GM21723 (cell line): Measurements from ENCODE around the gene SCFD2.

Source experiments
- ATAC-seq: cut with Tn5 transposase; IDR thresholded peaks from one replicate; pipeline ENCODE4 v1.9.1; 2021; ENCODE audit warnings: mild to moderate bottlenecking, moderate library complexity; ENCODE audit not compliant: unreplicated experiment

SCFD2 gene

DNA sequence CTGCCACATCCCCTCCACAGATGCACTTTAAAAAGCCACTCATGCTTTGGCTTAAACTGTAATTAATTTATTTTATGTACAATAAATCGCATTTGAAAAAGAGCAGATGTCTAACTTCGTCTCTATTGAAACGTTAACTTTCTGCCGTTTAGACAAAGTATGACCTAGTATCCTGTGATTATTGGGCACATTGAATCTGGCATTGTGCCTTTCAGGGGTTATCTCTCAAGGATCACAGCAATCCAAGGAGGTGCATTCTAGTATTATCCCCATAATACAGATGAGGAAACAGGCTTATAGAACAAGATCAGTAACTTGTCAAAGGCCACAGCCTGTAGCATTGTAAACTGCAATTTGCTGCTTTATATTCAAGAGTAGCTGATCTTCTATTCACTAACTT is 499.1 kb downstream of the SCFD2 start:
- ATAC-seq: no peak

DNA sequence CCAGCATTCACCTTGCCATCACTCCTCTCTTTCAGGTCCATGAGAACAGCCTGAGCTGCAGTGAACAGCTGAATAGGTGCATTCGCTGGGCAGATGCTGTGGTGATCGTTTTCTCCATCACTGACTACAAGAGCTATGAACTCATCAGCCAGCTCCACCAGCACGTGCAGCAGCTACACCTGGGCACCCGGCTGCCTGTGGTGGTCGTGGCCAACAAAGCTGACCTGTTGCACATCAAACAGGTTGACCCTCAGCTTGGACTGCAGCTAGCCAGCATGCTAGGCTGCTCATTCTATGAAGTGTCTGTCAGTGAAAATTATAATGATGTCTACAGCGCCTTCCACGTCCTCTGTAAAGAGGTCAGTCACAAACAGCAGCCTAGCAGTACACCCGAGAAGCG is 500.6 kb downstream of the SCFD2 start:
- ATAC-seq: no peak

DNA sequence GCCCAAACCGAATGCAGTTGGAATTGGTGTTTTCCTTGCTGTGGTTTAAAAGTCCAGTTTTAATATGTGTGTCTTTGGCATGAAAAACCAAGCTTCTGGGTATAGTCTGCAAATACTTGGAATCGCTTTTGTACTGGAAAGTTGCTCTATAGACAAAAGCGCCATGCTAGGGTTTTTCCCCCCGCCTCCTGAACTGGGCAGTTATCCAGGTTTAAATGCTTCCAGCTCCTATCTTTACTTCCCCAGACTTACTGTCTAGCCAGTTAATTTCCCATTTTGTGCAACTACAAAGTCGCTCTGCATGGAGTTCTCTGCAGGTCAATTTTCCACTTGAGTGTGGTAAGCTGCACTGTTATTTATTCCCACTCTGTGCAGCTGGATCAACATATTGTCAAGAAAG is 501.1 kb downstream of the SCFD2 start:
- ATAC-seq: no peak

GRCh38 chr4:52863324-52863723 is 502.5 kb downstream of the SCFD2 start:
- ATAC-seq: no peak

DNA sequence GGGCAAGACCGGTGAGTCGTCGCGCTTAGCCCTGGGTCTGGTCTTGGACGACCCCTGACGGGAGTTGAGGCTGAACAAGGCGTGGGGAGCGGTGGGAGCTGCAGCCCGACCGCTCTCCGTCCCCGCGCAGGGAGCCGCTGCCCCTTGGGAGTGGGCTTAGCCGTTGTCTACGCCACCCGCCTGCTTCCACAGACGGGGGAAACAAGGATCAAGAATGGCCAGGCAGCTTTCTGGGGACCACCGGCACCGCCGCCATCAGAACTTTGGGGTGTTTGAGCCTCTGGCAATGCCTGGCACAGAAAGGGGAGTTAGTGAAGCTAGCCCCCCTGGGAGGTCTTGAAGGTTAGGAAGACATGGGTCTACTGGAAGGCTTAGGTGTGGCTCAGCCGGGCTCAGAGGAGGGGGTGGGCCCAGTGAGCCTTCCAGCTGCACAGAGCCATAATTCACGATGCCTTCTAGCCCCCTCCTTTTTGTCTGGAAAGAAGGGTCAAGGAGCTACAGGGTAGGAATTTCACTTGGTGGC is 503.2 kb downstream of the SCFD2 start:
- ATAC-seq: no peak

- ATAC-seq: peak; percentile 99
Observed at GRCh38 chr4:52861879-52862616, 503.8 kb downstream of the SCFD2 start, which contains the start of gene RASL11B. TSS of gene RASL11B (plus strand) at chr4:52862317. CDS start at chr4:52862508, 191 bp downstream.

DNA sequence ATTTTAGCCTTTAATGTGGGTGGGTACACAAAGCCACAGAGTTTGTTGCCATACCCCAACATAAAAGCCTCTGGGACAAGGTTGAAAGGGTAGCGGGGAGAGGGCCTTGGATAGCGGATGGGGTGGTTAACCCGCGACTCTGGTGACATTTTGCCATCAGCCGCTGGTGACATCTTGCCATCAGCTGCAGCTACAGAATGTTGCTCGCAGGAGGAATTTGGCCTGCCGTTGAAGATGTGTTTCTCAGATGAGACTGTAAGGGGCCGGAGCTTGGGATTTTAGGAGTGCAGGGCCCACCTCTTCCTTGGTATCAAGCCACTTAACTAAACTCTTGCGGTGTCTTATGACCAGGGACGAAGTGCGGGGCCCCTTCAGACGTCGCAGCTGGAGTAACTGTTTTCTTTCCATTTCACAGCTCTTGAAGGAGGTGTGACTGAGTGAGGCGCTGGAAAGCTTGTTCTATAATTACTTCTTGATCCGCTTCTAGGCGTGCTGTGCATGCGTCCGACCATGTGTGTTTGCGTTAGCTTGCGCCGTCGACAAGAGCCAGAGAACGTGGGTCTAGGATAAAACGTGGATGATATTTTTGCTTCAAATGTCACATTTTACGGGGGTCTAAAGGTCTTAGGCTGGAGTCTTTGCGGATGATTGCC is 504.6 kb downstream of the SCFD2 start:
- no peak for ATAC-seq

GRCh38 chr4:52860361-52860760 is 505.5 kb downstream of the SCFD2 start:
- no peak for ATAC-seq

DNA sequence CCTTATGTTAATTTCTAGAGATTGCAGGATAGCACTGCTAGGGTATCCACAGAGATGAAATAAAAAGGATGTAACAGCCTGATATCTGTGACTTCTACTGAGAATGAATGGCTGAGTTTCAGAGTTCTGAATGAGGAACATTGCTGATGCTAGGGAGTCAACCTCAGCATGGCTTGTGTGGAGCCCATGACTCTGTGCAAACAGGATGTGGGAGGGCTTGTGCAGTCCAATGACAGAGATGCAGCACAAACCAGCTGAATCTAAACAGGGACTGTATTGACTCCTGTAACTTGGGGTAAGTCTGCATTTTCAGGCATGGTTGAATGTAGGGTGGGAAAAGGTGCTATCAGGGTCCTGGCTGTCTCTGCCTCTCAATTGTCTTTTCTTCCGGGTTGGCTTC is 509.1 kb downstream of the SCFD2 start:
- no peak for ATAC-seq

DNA sequence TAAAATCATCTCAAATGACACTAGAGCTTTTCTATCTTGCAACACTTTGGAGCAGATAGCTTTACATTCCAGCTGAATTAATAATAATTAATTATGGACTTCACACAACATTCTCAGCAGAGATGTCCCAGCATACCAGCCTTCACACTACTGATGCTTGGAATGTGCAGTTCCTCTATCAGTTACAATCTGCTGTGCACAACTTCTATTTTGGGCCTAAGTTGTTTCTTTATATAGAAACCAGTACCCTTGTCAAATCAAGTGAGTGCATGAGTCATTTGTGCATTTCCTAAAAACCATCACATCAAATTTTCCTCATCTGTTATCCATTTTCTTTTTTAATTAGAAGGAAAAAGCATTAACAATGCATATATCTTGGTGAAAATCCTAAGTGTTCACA is 512.5 kb downstream of the SCFD2 start:
- no peak for ATAC-seq

GRCh38 chr4:52852711-52853110 is 513.1 kb downstream of the SCFD2 start:
- ATAC-seq: no peak

DNA sequence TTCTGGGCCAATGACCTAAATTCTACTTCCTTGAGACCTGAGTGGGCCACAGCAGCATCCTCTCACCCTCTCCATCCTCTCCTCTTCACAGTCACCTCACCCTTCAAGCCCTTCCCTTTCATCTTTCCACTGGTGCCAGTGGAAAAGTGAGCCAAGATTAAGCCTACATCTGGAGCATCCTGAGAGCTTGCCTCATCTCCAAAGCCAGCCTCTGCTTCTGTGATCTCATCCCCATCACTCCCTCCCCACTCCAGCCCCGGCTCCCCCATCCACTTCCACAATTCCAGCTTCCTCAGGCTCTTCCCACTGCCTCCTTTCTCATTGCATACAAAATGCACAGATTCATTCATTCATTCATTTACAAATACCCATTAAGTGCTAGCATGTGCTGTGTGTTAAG is 513.8 kb downstream of the SCFD2 start:
- ATAC-seq: no peak

- no peak for ATAC-seq
Observed at GRCh38 chr4:52850406-52851124, 515.3 kb downstream of the SCFD2 start.

DNA sequence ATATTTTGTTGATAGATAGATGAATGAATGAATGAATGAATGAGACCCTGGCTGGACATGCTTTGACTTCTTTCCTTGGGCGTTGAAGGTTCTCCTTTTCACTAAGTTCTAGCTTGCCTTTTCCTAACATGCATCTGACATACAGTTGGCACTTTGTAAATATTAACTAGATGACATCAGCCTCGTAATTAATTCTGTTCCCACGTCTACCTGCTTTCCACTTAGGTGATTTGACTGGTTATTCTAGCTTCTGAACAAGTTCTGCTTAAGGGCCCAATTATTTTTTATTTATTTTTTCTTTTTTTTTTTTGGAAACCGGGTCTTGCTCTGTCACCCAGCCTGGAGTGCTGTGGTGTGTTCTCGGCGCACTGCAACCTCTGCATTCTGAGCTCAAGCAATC is 517.6 kb downstream of the SCFD2 start:
- no peak for ATAC-seq

DNA sequence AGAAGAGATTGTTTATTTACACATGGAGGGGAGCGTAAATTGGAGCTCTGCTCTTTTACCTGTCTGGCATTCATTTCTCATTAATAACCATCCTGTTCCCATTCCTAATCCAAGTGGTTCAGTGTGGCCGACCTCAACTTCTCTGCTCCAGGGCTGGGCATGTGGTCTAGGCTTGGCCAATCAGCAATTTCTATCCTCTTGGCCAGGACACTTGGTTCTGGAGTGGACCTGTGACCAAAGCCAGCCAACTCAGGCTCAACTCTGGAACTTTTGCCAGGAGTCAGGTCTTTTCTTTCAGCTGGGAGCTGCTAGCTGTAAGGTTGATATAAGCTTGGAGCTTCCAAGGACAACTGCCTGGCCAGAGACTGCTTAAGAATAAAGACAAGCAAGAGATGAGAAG is 519.4 kb downstream of the SCFD2 start:
- no peak for ATAC-seq

GRCh38 chr4:52844596-52844995 is 521.3 kb downstream of the SCFD2 start:
- ATAC-seq: no peak

DNA sequence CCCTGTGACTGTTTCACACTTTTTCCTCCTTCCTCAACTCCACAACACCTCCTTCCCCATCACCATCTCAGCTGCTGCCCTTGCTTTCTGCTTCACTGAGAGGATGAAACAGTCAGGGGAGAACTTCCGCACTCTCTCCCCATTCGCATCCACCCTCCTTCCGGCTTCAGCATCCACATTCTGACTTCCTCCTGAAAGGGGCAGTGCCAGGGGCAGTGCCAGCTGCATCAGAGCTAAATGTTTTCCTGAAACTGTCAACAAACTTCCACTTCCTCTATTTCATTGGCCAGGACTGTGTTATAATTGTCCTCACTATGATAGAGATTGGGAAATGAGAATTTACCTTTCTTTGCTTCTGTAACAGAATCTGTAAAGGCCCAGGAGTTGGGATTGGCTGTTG is 521.9 kb downstream of the SCFD2 start:
- no peak for ATAC-seq

DNA sequence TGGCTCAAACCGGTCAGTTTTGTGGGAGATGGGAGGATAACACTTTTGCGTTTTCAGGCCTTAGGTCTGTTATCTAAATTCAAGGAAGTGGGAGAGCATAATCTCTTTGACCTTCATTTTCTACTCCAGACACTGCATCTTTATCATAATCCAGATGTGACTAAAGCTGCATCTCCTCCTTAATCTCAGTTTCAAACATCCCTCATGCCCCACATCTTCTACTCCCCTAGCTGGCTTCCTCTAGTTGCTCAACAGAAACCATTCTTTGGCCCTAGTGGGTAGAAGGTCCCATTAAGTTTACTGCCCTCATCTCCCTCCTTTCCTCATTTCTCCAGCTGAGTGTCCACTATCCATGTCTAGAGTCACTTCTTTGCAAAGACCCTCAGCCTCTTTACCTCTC is 522.5 kb downstream of the SCFD2 start:
- ATAC-seq: no peak

DNA sequence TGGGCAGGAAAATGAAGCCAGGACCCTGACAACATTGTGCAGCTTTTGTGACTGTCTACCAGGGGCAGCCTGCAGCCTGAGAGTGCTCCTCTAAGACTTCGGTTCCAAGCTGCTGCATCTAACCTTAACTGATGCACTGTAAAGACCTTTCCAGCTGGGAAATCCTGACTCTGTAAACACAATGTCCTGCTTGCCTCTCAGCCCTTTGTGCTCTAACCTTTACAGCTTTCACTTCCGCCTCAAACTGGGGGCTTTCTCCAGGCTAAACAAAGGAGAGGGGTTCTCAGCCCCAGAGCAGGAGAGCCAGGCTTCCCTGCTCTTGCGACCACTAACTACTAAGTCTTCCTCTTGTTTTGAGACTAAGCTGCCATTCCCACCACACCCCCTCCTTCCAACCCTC is 523.1 kb downstream of the SCFD2 start:
- no peak for ATAC-seq

DNA sequence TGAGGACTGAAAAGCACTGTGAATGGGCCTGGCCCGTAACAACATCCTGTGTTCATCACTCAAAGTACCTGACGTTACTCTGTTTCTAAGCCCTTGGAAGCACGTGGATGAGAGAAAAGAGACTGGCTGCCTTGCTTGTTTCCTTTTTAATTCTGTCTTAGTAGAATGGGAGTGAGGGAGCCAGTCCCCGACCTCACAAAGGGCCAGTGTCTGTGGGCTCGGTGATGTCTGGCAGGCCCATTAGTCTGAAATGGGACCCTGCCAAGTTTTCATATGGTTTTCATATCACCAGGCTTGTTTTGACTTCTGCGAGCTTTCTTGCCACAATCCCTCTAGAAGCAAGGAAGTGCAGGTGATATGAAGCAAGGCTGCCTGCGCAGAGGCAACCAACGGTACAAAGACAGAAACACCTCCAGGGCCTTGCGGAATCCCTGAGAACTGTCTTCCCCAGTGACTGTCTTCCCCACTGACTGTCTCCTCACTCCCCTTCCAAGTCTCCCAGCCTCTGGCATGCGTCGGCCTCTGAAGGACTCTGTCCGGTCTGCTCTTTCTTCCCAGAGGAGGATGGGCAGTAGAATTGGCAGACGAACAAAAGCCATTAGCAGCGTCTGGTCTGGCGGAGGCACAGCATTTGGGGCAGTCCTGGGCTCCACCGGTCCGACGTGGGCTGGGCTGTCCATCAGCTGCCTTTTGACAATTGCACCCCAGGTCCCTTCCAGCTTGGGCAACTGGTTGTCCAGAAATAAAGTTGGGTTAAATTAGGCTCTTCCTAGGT is 524.0 kb downstream of the SCFD2 start:
- no peak for ATAC-seq
